HepG2 (cell line): ENCODE data around the gene PPP2R2B. TPM values are rescaled to one million over a fixed set of nuclear protein-coding genes. Genes with fewer than 3 reads are reported as not detected.

Experiments
- ATAC-seq: fragments of 200-7000 bp; cut with Tn5 transposase; 3 replicates; pipeline ENCODE4 v1.9.1; 2020; ENCODE audit warnings: mild to moderate bottlenecking, moderate library complexity
- BruUV-seq: library from RNA; stranded (reverse); fragments of 400-500 nt; replicated peaks from 2 replicates; lab custom pipeline; 2021; lab: Mats Ljungman, UMichigan
- CTCF ChIA-PET: fragments of 300-600 bp; formaldehyde crosslinking; extraction: SDS; loops from one replicate; lab custom pipeline; 2021; ENCODE audit warnings: low total read pairs, inconsistent platforms, low intra/inter-chr PET ratio; lab: Yijun Ruan, JAX
- POLR2A ChIA-PET: fragments of 350-600 bp; sonication (Branson Sonifier 250); formaldehyde crosslinking; loops from one replicate; lab custom pipeline; 2020; ENCODE audit warnings: antibody characterized with exemption, inconsistent platforms; lab: Yijun Ruan, JAX
- DNase-seq: peaks from one replicate; pipeline ENCODE4 v3.0.0-alpha.2; 2015; ENCODE audit warnings: low spot score
- FAIRE-seq: peaks from 3 replicates; lab custom pipeline; 2011; peaks lifted over from hg19 to GRCh38; lab: Jason Lieb, UNC
- H2AFZ ChIP-seq: one replicate; pipeline ENCODE4 v1.6.1; 2011; ENCODE audit warnings: low read length, inconsistent platforms
- H3K27ac ChIP-seq: fragments of 300-600 bp; 3 replicates; pipeline ENCODE4 v1.8.0; 2011; ENCODE audit warnings: mixed run types, mild to moderate bottlenecking, mixed read lengths, low read length, inconsistent platforms; ENCODE audit not compliant: insufficient read depth; ENCODE audit errors: extremely low read length
- H3K27me3 ChIP-seq, 2 experiments: fragments of 200-600 bp in 1 of 2; 2 replicates in 1 of 2; 3 replicates in 1 of 2; pipeline versions ENCODE4 v1.6.0 to v1.8.0; 2011; ENCODE audit warnings: low read length in 2 of 2, mild to moderate bottlenecking in 2 of 2, moderate library complexity in 2 of 2, inconsistent platforms in 1 of 2; ENCODE audit not compliant: insufficient read depth in 2 of 2, control insufficient read depth in 1 of 2
- H3K36me3 ChIP-seq, 2 experiments: fragments of 200-600 bp in 1 of 2; replicated peaks in 1 of 2; 2 replicates in 1 of 2; 3 replicates in 1 of 2; pipeline versions ENCODE4 v1.5.1 to v1.8.0; 2011; ENCODE audit warnings: low read length in 2 of 2, inconsistent platforms in 1 of 2; ENCODE audit not compliant: insufficient read depth in 2 of 2, control insufficient read depth in 1 of 2
- H3K4me1 ChIP-seq: 2 replicates; pipeline ENCODE4 v1.5.1; 2012; ENCODE audit warnings: low read length, inconsistent platforms; ENCODE audit not compliant: insufficient read depth
- H3K4me2 ChIP-seq: 2 replicates; pipeline ENCODE4 v1.6.0; 2011; ENCODE audit warnings: low read depth, low read length, inconsistent platforms
- H3K4me3 ChIP-seq, 3 experiments: fragments of 200-600 bp in 1 of 3; sonication (generic), shearing (Covaris generic) in 1 of 3; replicated peaks in 1 of 3; 2 replicates each; pipeline ENCODE4 v1.5.1; 2011 to 2016; ENCODE audit warnings: low read length in 3 of 3, inconsistent platforms in 2 of 3, low read depth in 2 of 3, mild to moderate bottlenecking in 2 of 3, control low read depth in 1 of 3, mixed read lengths in 1 of 3; ENCODE audit not compliant: insufficient read depth in 1 of 3
- H3K79me2 ChIP-seq: one replicate; pipeline ENCODE4 v1.6.1; 2011; ENCODE audit warnings: low read length, inconsistent platforms; ENCODE audit not compliant: insufficient read depth
- H3K9ac ChIP-seq: 2 replicates; pipeline ENCODE4 v1.6.0; 2011; ENCODE audit warnings: mild to moderate bottlenecking, low read depth, low read length, inconsistent platforms; ENCODE audit not compliant: insufficient read depth
- H3K9me3 ChIP-seq: 2 replicates; pipeline ENCODE4 v1.5.1; 2012; ENCODE audit warnings: mild to moderate bottlenecking, low read length
- H4K20me1 ChIP-seq: 2 replicates; pipeline ENCODE4 v1.6.0; 2011; ENCODE audit warnings: inconsistent platforms, mild to moderate bottlenecking, low read length, moderate library complexity; ENCODE audit not compliant: insufficient read depth
- EP300 ChIP-seq, 3 experiments: sonication (generic) in 1 of 3; formaldehyde crosslinking in 1 of 3; IDR thresholded peaks; 2 replicates each; pipeline versions ENCODE4 v1.5.1 to v1.6.1; 2011 to 2020; ENCODE audit warnings: low read depth in 2 of 3, low read length in 2 of 3, borderline replicate concordance in 1 of 3, improper control_type of control experiment in 1 of 3, mild to moderate bottlenecking in 1 of 3, missing genetic modification reagents in 1 of 3, moderate library complexity in 1 of 3
- FOXC1 ChIP-seq: sonication (generic); formaldehyde crosslinking; IDR thresholded peaks from 2 replicates; pipeline ENCODE4 v1.8.0; 2022; ENCODE audit warnings: mild to moderate bottlenecking, missing genetic modification reagents, borderline replicate concordance
- GPN1 ChIP-seq: sonication (generic); formaldehyde crosslinking; IDR thresholded peaks from 2 replicates; pipeline ENCODE4 v1.5.1; 2020; ENCODE audit warnings: missing genetic modification reagents, borderline replicate concordance
- MEIS2 ChIP-seq: sonication (generic); formaldehyde crosslinking; IDR thresholded peaks from 2 replicates; pipeline ENCODE4 v1.9.0; 2021; ENCODE audit warnings: mild to moderate bottlenecking, missing genetic modification reagents
- MXI1 ChIP-seq: IDR thresholded peaks from 3 replicates; pipeline ENCODE4 v1.6.1; 2012; ENCODE audit warnings: low read depth, low read length, inconsistent platforms, borderline replicate concordance
- PAXIP1 ChIP-seq: sonication (generic); formaldehyde crosslinking; conservative IDR thresholded peaks from 2 replicates; pipeline ENCODE4 v1.4.0; 2020; ENCODE audit warnings: mild to moderate bottlenecking, missing genetic modification reagents, moderate library complexity
- PHF5A ChIP-seq: IDR thresholded peaks from one replicate; pipeline ENCODE4 v1.6.1; 2018; ENCODE audit warnings: low read depth, missing genetic modification reagents; ENCODE audit not compliant: unreplicated experiment
- RXRA ChIP-seq: sonication (generic); formaldehyde crosslinking; IDR thresholded peaks from 2 replicates; pipeline ENCODE4 v1.5.1; 2020; ENCODE audit warnings: missing genetic modification reagents
- SP1 ChIP-seq, 2 experiments: fragments of 450-650 bp in 1 of 2; sonication (generic) in 1 of 2; formaldehyde crosslinking in 1 of 2; IDR thresholded peaks; 2 replicates each; pipeline versions ENCODE4 v1.4.0 to v1.6.1; 2016 to 2020; ENCODE audit warnings: missing genetic modification reagents in 1 of 2
- STAG1 ChIP-seq: sonication (generic); formaldehyde crosslinking; IDR thresholded peaks from 2 replicates; pipeline ENCODE4 v1.4.0; 2020; ENCODE audit warnings: missing genetic modification reagents
- ZFX ChIP-seq: sonication (generic); formaldehyde crosslinking; IDR thresholded peaks from 2 replicates; pipeline ENCODE4 v1.4.0; 2020; ENCODE audit warnings: mild to moderate bottlenecking, low read depth, missing genetic modification reagents, moderate library complexity
- ZNF136 ChIP-seq: sonication (generic); formaldehyde crosslinking; IDR thresholded peaks from 2 replicates; pipeline ENCODE4 v1.8.1; 2022; ENCODE audit warnings: low read depth, mild to moderate bottlenecking, moderate library complexity, missing genetic modification reagents
- ZNF256 ChIP-seq: sonication (generic); formaldehyde crosslinking; conservative IDR thresholded peaks from 2 replicates; pipeline ENCODE4 v1.4.0; 2020; ENCODE audit warnings: missing genetic modification reagents
- ZNF44 ChIP-seq: sonication (generic); formaldehyde crosslinking; IDR thresholded peaks from 2 replicates; pipeline ENCODE4 v1.5.1; 2020; ENCODE audit warnings: mild to moderate bottlenecking, missing genetic modification reagents
- ZNF614 ChIP-seq: IDR thresholded peaks from 2 replicates; pipeline ENCODE4 v1.6.1; 2018; ENCODE audit warnings: missing biosample characterization, missing genetic modification reagents, inconsistent platforms, borderline replicate concordance
- ZNF652 ChIP-seq: IDR thresholded peaks from 2 replicates; pipeline ENCODE4 v1.6.1; 2016; ENCODE audit warnings: low read depth, borderline replicate concordance
- WGBS: methylation state at CpG from one replicate; pipeline ENCODE4 v1.1.6; 2017; ENCODE audit warnings: low lambda C conversion rate; 5-methylcytosine and 5-hydroxymethylcytosine counted together
- in situ Hi-C: cut with HindIII; loops from 2 replicates; pipeline ENCODE4 v1.10.0; 2017; ENCODE audit warnings: low pct_unique_long_range_greater_than_20kb; ENCODE audit not compliant: extremely low pct_ligation_motif_present
- intact Hi-C: fragments of 100-400 bp; cut with micrococcal nuclease; formaldehyde crosslinking; loops from one replicate; pipeline ENCODE4 v1.10.0; 2022; ENCODE audit not compliant: unreplicated experiment
- polyA plus RNA-seq, 8 experiments: library from polyadenylated mRNA; depleted of rRNA in 3 of 8; stranded (reverse) in 7 of 8; unstranded in 1 of 8; fragments of >200 nt; fragmentation: Illumina TruSeq in 4 of 8; extraction: Trizol in 4 of 8; gene quantifications; 2 replicates each; pipeline versions ENCODE4 v1.2.1 to v1.2.3, GENCODE V29; 2011 to 2016; ENCODE audit warnings: low read depth in 4 of 8, missing spikeins in 1 of 8, mixed read lengths in 1 of 8; ENCODE audit not compliant: insufficient read depth in 1 of 8
- total RNA-seq, 5 experiments: library from RNA; depleted of rRNA; stranded (reverse); fragments of >200 nt; fragmentation: Illumina TruSeq; extraction: Trizol; gene quantifications; 2 replicates each; pipeline ENCODE4 v1.2.3, GENCODE V29; 2016; ENCODE audit warnings: low read depth in 1 of 5
- TF ChIP-seq, protein P1 (sequence below): sonication (generic); formaldehyde crosslinking; IDR thresholded peaks from 2 replicates; pipeline ENCODE4 v1.5.0; 2020; ENCODE audit warnings: mild to moderate bottlenecking, missing genetic modification reagents, borderline replicate concordance

The PPP2R2B gene
- total and polyA plus RNA-seq, 2 of the 13 experiments (the other 11 are each of a cell fraction or from before 2014, with no cell fraction given): not detected

- TF ChIP-seq ZNF256 (CRISPR knock-in tag) (no peak), FOXC1 (CRISPR knock-in tag) (no peak), STAG1 (CRISPR knock-in tag) (no peak), SP1 (IDR thresholded peaks at IDR 0.05) (no peak), SP1 (CRISPR knock-in tag; IDR thresholded peaks at IDR 0.05) (no peak), EP300 (IDR thresholded peaks at IDR 0.05; ENCODE audit: low read depth in 2 of 2, low read length in 2 of 2) (no peak), EP300 (CRISPR knock-in tag; IDR thresholded peaks at IDR 0.05; ENCODE audit: borderline replicate concordance) (no peak), ZNF614 (CRISPR knock-in tag) (no peak), ZNF44 (CRISPR knock-in tag) (no peak)
These were observed 236.6 kb downstream of the PPP2R2B start (continued) for GRCh38 chr5:146641941-146642340.

DNA sequence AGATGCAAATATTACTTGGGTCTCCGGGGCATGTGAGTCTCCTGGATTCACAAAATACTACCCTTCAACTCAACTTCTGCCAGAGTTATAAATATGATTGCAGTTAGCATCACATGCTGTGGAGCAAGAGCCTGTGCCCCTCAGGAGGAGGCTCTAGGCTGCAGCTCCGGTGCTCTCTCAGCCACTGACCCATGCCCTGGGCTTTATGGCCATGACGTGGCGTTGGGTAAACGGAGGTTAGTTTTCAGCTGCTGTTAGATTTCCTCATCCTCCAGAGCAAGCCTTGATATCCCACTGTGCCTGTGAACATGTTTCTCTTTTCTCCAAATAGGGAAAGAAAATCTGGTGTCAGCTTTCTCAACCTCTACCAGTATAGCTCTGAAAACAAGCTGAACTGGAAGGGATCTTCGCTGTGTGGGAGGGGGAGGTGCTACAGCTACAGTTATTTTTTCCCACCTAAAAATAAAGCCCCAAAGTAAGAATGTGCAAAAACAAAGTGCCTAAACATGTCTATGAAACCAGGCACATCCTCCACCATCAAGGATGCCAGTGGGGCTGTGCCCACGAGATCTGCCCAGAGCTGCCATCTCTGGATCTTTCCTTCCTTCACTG lies 238.2 kb downstream of the PPP2R2B start:
- Histone ChIP-seq H3K36me3 (no peaks in the 10 kb centered on the region), H3K4me2 (no peak overlapping the region), H4K20me1 (no peaks in the 10 kb centered on the region), H3K27me3 (no peaks in the 10 kb centered on the region), H3K27ac (no peak overlapping the region), H2AFZ (no peak overlapping the region), H3K9ac (no peak overlapping the region), H3K79me2 (no peaks in the 10 kb centered on the region), H3K4me1 (no peaks in the 10 kb centered on the region), H3K4me3 (no peak overlapping the region), H3K9me3 (no peaks in the 10 kb centered on the region)
- ATAC-seq (no peak), FAIRE-seq (no peak), DNase-seq (no peak)
- in situ Hi-C loops (no loop called here), intact Hi-C loops (no loop called here)
- CTCF ChIA-PET: no interaction called here
- no TSS peak for BruUV-seq
- POLR2A ChIA-PET: no interaction called here
- 6% methylated on average over 6 of the region's 7 CpGs for WGBS
- TF ChIP-seq MXI1 (no peak), PAXIP1 (CRISPR knock-in tag) (no peak), ZFX (CRISPR knock-in tag) (no peak), GPN1 (CRISPR knock-in tag) (no peak), ZNF136 (CRISPR knock-in tag) (no peak), RXRA (CRISPR knock-in tag) (no peak), PHF5A (CRISPR knock-in tag) (no peak), ZNF652 (CRISPR knock-in tag) (no peak), MEIS2 (CRISPR knock-in tag) (no peak)
- TF ChIP-seq, protein P1, sequence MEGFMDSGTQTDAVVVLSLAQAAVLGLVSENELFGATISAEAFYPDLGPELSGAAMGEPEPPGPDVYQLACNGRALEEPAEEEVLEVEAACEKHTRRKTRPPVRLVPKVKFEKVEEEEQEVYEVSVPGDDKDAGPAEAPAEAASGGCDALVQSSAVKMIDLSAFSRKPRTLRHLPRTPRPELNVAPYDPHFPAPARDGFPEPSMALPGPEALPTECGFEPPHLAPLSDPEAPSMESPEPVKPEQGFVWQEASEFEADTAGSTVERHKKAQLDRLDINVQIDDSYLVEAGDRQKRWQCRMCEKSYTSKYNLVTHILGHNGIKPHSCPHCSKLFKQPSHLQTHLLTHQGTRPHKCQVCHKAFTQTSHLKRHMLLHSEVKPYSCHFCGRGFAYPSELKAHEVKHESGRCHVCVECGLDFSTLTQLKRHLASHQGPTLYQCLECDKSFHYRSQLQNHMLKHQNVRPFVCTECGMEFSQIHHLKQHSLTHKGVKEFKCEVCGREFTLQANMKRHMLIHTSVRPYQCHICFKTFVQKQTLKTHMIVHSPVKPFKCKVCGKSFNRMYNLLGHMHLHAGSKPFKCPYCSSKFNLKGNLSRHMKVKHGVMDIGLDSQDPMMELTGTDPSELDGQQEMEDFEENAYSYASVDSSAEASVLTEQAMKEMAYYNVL (CRISPR knock-in tag): no peak
